ENCODE results near the gene SCGB3A2. TPM values are rescaled to one million over a fixed set of nuclear protein-coding genes. Genes with fewer than 3 reads are reported as not detected.

SCGB3A2 gene
- total RNA-seq, 1 experiment from 2014 or later = 0.39 TPM

DNA sequence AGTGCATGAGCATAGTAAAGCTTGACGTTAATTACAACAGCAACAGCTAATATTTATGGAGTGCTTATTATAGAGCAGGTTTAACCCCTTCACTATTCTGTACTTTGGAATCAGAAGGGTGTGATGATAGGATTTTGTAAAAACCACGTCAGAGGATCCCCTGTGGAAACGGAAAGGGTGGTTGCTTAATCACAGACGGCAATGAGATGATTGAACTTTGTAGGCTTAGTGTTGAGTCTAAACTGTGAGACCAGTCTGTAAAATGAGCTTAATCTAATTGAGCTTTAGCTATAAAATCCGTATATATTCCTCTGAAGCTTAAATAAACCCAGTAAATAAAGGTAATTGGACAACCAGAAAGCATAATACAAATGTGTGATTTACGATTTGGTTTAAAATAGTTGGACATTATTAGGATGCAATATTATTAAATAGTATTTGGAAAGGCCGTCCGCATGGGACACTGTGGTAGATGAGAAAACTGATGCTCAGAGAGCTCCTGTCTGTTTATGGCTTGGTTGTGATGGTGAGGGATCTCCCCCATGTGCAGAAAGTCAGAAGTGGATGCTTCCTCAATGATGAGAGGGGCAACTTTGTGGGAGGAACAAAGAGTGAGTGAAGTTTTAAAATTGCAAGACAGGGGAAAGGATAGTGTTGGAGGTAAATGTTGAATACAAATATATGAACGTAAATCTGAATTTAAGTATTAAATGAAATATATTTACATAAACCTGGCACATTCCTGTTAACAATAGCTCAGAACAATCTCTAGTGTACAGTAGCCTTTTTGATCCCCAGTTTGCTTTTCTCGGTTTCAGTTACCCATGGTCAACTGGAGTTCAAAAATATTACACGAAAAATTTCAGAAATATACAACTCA is 23.4 kb upstream of the SCGB3A2 start:
- Histone ChIP-seq H3K4me1 (ENCODE audit: control insufficient read depth, insufficient read depth, low read length) (no peaks in the 10 kb centered on the region), H3K27ac (ENCODE audit: low read length) (no peak overlapping the region), H3K36me3 (ENCODE audit: control insufficient read depth, insufficient read depth, low read length) (no peaks in the 10 kb centered on the region), H3K27me3 (ENCODE audit: control insufficient read depth, insufficient read depth, low read length) (no peaks in the 10 kb centered on the region), H3K9me3 (ENCODE audit: control insufficient read depth, insufficient read depth, low read depth, low read length) (no peaks in the 10 kb centered on the region), H3K4me3 (ENCODE audit: low read depth in 2 of 2, low read length in 2 of 2) (no peak overlapping the region)
- CTCF ChIA-PET = interaction anchor here (1.1 kb wide), 1 partner anchor 227 kb away, joined by 4 read pairs; no protein-coding TSS in a partner anchor
- TF ChIP-seq SIN3A (IDR thresholded peaks at IDR 0.05; ENCODE audit: borderline replicate concordance, insufficient read depth, low read depth, low read length) (no peak), POLR2AphosphoS5 (IDR thresholded peaks at IDR 0.05; ENCODE audit: low read depth, low read length) (no peak), TCF7L2 (IDR thresholded peaks at IDR 0.05; ENCODE audit: low read depth, low read length) (no peak)
- TF ChIP-seq, protein P1, sequence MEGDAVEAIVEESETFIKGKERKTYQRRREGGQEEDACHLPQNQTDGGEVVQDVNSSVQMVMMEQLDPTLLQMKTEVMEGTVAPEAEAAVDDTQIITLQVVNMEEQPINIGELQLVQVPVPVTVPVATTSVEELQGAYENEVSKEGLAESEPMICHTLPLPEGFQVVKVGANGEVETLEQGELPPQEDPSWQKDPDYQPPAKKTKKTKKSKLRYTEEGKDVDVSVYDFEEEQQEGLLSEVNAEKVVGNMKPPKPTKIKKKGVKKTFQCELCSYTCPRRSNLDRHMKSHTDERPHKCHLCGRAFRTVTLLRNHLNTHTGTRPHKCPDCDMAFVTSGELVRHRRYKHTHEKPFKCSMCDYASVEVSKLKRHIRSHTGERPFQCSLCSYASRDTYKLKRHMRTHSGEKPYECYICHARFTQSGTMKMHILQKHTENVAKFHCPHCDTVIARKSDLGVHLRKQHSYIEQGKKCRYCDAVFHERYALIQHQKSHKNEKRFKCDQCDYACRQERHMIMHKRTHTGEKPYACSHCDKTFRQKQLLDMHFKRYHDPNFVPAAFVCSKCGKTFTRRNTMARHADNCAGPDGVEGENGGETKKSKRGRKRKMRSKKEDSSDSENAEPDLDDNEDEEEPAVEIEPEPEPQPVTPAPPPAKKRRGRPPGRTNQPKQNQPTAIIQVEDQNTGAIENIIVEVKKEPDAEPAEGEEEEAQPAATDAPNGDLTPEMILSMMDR (IDR thresholded peaks at IDR 0.05) = no peak
- TF ChIP-seq, protein P2, sequence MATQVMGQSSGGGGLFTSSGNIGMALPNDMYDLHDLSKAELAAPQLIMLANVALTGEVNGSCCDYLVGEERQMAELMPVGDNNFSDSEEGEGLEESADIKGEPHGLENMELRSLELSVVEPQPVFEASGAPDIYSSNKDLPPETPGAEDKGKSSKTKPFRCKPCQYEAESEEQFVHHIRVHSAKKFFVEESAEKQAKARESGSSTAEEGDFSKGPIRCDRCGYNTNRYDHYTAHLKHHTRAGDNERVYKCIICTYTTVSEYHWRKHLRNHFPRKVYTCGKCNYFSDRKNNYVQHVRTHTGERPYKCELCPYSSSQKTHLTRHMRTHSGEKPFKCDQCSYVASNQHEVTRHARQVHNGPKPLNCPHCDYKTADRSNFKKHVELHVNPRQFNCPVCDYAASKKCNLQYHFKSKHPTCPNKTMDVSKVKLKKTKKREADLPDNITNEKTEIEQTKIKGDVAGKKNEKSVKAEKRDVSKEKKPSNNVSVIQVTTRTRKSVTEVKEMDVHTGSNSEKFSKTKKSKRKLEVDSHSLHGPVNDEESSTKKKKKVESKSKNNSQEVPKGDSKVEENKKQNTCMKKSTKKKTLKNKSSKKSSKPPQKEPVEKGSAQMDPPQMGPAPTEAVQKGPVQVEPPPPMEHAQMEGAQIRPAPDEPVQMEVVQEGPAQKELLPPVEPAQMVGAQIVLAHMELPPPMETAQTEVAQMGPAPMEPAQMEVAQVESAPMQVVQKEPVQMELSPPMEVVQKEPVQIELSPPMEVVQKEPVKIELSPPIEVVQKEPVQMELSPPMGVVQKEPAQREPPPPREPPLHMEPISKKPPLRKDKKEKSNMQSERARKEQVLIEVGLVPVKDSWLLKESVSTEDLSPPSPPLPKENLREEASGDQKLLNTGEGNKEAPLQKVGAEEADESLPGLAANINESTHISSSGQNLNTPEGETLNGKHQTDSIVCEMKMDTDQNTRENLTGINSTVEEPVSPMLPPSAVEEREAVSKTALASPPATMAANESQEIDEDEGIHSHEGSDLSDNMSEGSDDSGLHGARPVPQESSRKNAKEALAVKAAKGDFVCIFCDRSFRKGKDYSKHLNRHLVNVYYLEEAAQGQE (IDR thresholded peaks at IDR 0.05; ENCODE audit: insufficient read depth in 1 of 2, low read depth in 2 of 2, low read length in 1 of 2) = no peak
- BruUV-seq (replicated peaks) = no TSS peak
- in situ Hi-C loops (cut with HindIII; ENCODE audit: low pct_unique_long_range_greater_than_20kb, low sequenced_read_pairs) = no loop called here
- intact Hi-C loops (cut with micrococcal nuclease; ENCODE audit: unreplicated experiment) = no loop called here
- DNase-seq (ENCODE audit: low read depth, low spot score) (no peak), ATAC-seq (no peak)
- POLR2A ChIA-PET = no interaction called here

DNA sequence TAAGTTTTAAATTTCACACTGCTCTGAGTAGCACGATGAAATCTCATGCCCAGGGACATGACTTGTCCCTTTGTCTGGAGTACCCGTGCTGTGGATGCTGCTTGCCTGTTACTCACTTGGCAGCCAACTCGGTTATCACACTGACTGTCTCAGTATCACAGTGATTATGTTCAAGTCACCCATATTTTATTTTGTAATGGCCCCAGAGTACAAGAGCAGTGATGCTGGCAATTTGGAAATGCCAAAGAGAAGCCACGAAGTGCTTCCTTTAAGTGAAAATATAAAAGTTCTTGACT is 22.8 kb upstream of the SCGB3A2 start:
- in situ Hi-C loops (cut with HindIII; ENCODE audit: low pct_unique_long_range_greater_than_20kb, low sequenced_read_pairs) (no loop called here), intact Hi-C loops (cut with micrococcal nuclease; ENCODE audit: unreplicated experiment) (no loop called here)
- no peaks in the 10 kb centered on the region for H3K9me3 ChIP-seq (ENCODE audit: control insufficient read depth, insufficient read depth, low read depth, low read length)
- TF ChIP-seq, protein P1 (IDR thresholded peaks at IDR 0.05) = no peak
- TF ChIP-seq POLR2AphosphoS5 (IDR thresholded peaks at IDR 0.05; ENCODE audit: low read depth, low read length) (no peak), SIN3A (IDR thresholded peaks at IDR 0.05; ENCODE audit: borderline replicate concordance, insufficient read depth, low read depth, low read length) (no peak), TCF7L2 (IDR thresholded peaks at IDR 0.05; ENCODE audit: low read depth, low read length) (no peak)
- TF ChIP-seq, protein P2 (IDR thresholded peaks at IDR 0.05; ENCODE audit: insufficient read depth in 1 of 2, low read depth in 2 of 2, low read length in 1 of 2) = no peak
- no peaks in the 10 kb centered on the region for H3K4me1 ChIP-seq (ENCODE audit: control insufficient read depth, insufficient read depth, low read length)
- ATAC-seq (no peak), DNase-seq (ENCODE audit: low read depth, low spot score) (no peak)
- no peaks in the 10 kb centered on the region for H3K27me3 ChIP-seq (ENCODE audit: control insufficient read depth, insufficient read depth, low read length)
- H3K4me3 ChIP-seq (ENCODE audit: low read depth in 2 of 2, low read length in 2 of 2) = no peak overlapping the region
- ChIA-PET CTCF (interaction anchor here (1.1 kb wide), 1 partner anchor 227 kb away, joined by 4 read pairs; no protein-coding TSS in a partner anchor), POLR2A (no interaction called here)
- H3K27ac ChIP-seq (ENCODE audit: low read length) = no peak overlapping the region
- H3K36me3 ChIP-seq (ENCODE audit: control insufficient read depth, insufficient read depth, low read length) = no peaks in the 10 kb centered on the region
- BruUV-seq (replicated peaks) = no TSS peak
